ENCODE measurements around the gene ING4. TPM values are rescaled to one million over a fixed set of nuclear protein-coding genes. Genes with fewer than 3 reads are reported as not detected.

The ING4 gene
- polyA plus RNA-seq, 1 of the 3 experiments (the other 2 are of a cell fraction) = 96.5 TPM

DNA sequence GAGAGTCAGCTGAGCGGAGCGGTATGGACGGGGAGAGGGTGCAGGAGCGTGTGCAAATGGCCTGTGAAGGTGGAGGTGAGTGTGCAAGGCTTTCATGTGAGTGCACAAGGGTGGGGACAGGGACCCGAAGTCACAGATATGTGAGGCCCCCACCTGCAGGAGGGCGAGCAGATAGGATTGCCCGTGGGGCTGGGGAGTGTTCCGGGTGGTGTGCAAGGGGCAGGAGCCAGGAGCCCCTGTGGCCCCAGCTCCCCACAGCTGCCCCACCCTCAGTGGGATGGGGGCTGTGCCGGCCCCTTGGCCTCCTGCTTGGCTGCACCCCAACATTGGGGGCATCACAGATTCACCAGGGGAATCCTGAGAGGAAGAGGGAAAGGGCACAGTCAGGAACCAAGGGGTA lies 31.8 kb upstream of the ING4 start (continued):
- TF ChIP-seq, protein P1, sequence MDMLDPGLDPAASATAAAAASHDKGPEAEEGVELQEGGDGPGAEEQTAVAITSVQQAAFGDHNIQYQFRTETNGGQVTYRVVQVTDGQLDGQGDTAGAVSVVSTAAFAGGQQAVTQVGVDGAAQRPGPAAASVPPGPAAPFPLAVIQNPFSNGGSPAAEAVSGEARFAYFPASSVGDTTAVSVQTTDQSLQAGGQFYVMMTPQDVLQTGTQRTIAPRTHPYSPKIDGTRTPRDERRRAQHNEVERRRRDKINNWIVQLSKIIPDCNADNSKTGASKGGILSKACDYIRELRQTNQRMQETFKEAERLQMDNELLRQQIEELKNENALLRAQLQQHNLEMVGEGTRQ (IDR thresholded peaks at IDR 0.05; ENCODE audit: borderline replicate concordance, low read depth, low read length) = no peak

DNA sequence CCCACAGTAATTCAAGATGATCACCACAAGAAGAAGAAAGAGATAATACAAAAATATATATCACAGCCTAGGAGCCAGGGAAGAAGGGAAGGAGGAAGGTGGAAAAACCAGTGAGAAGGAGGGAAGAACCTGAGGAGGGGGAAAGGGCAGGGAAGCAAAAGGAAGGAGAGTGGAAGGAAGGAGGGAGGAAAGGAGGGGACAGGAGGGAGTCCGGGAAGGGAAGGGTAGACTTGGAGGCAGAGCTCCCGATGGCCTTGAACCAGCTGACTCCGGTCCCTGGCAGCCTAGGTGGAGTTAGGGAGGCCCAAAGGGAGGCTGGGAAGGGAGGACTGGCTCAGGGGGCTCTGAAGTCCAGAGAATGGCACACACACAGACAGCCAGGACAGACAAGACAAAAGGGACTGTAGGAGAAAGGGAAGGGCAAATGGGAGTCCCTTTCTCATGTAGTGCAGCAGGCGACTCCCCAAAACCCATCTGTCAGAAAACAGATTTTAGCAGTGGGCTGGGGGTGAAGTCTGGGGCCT lies 31.0 kb upstream of the ING4 start:
- H3K4me1 ChIP-seq (ENCODE audit: control insufficient read depth in 1 of 2, insufficient read depth in 2 of 2, low read depth in 1 of 2, low read length in 1 of 2) = peaks cover 9 to 10% of the 10 kb centered on the region in 2 experiments; a peak in 2 of 4 replicates
- peaks cover 10% of the 10 kb centered on the region for H3F3A ChIP-seq (replicated peaks; ENCODE audit: insufficient read depth)
- no peaks in the 10 kb centered on the region for H3K9me2 ChIP-seq
- no peaks in the 10 kb centered on the region for H3K9me3 ChIP-seq
- ChIA-PET CTCF (interaction anchor here (0.9 to 4.8 kb wide), 2 partner anchors 10 to 59 kb away, joined by 3 to 19 read pairs; partner anchors contain the start of gene MLF2), POLR2A (interaction anchor here (0.6 to 1.1 kb wide), 2 partner anchors 51 to 72 kb away, joined by 3 read pairs; partner anchors contain the start of gene PTMS)
- no peak for TF ChIP-seq POLR2AphosphoS5 (IDR thresholded peaks at IDR 0.05; ENCODE audit: low read depth, low read length)
- TF ChIP-seq RFX5 (IDR thresholded peaks at IDR 0.05; ENCODE audit: low read length) = no peak
- no peak for TF ChIP-seq FOXJ3 (CRISPR knock-in tag; IDR thresholded peaks at IDR 0.05)
- TF ChIP-seq GABPA (IDR thresholded peaks at IDR 0.05; ENCODE audit: low read depth) = no peak
- no peak for TF ChIP-seq JUND (IDR thresholded peaks at IDR 0.05)
- TF ChIP-seq, protein P2, sequence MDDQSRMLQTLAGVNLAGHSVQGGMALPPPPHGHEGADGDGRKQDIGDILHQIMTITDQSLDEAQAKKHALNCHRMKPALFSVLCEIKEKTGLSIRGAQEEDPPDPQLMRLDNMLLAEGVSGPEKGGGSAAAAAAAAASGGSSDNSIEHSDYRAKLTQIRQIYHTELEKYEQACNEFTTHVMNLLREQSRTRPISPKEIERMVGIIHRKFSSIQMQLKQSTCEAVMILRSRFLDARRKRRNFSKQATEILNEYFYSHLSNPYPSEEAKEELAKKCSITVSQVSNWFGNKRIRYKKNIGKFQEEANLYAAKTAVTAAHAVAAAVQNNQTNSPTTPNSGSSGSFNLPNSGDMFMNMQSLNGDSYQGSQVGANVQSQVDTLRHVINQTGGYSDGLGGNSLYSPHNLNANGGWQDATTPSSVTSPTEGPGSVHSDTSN (IDR thresholded peaks at IDR 0.05) = no peak
- TF ChIP-seq, protein P3, sequence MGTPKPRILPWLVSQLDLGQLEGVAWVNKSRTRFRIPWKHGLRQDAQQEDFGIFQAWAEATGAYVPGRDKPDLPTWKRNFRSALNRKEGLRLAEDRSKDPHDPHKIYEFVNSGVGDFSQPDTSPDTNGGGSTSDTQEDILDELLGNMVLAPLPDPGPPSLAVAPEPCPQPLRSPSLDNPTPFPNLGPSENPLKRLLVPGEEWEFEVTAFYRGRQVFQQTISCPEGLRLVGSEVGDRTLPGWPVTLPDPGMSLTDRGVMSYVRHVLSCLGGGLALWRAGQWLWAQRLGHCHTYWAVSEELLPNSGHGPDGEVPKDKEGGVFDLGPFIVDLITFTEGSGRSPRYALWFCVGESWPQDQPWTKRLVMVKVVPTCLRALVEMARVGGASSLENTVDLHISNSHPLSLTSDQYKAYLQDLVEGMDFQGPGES (IDR thresholded peaks at IDR 0.05; ENCODE audit: low read depth, low read length) = no peak
- H3K79me2 ChIP-seq (ENCODE audit: insufficient read depth) = peaks cover 22% of the 10 kb centered on the region
- peaks cover 3 to 19% of the 10 kb centered on the region in 2 experiments for H3K36me3 ChIP-seq (replicated peaks in 1 of 2; ENCODE audit: control insufficient read depth in 1 of 2, insufficient read depth in 2 of 2, low read length in 1 of 2)
- no peak overlapping the region for H3K4me3 ChIP-seq (ENCODE audit: low read depth in 2 of 2, low read length in 1 of 2)
- DNase-seq = no peak
- H2AFZ ChIP-seq (ENCODE audit: low read depth) = no peak overlapping the region
- H3K9ac ChIP-seq = no peak overlapping the region
- 87% methylated on average over 4 of the region's 4 CpGs for WGBS (ENCODE audit: low lambda C conversion rate)
- H4K20me1 ChIP-seq (ENCODE audit: insufficient read depth) = no peaks in the 10 kb centered on the region
- no peaks in the 10 kb centered on the region for H3K27me3 ChIP-seq (ENCODE audit: insufficient read depth)
- no peak overlapping the region for H3K4me2 ChIP-seq
- H3K27ac ChIP-seq (ENCODE audit: low read depth in 2 of 2, low read length in 1 of 2) = no peak overlapping the region

DNA sequence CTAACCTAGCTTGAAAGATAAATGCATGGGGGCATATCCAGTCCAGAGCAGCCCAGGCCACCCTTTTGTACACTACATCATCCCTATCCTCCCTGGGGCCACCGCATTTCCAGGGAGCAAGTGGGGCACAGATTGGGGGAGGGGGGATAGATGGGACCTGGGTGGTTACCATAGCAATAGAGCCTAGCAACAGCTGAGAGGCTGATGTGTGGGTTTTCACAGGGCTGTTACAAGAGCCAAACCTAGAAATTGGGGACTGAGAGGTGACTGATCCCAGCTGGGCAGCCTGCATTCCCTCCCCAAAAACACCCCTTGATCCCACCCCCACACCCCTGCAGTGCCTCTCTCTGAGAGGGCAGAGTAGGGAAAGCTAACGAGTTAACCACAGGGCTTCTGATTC lies 30.0 kb upstream of the ING4 start:
- Histone ChIP-seq H3K27ac (ENCODE audit: low read depth in 2 of 2, low read length in 1 of 2) (no peak overlapping the region), H3K9ac (no peak overlapping the region), H2AFZ (ENCODE audit: low read depth) (no peak overlapping the region), H4K20me1 (ENCODE audit: insufficient read depth) (no peaks in the 10 kb centered on the region), H3K4me2 (no peak overlapping the region), H3K27me3 (ENCODE audit: insufficient read depth) (no peaks in the 10 kb centered on the region), H3K9me2 (no peaks in the 10 kb centered on the region), H3K4me3 (ENCODE audit: low read depth in 2 of 2, low read length in 1 of 2) (no peak overlapping the region), H3K79me2 (ENCODE audit: insufficient read depth) (peaks cover 28% of the 10 kb centered on the region), H3K9me3 (no peaks in the 10 kb centered on the region), H3F3A (replicated peaks; ENCODE audit: insufficient read depth) (peaks cover 9% of the 10 kb centered on the region), H3K4me1 (ENCODE audit: control insufficient read depth in 1 of 2, insufficient read depth in 2 of 2, low read depth in 1 of 2, low read length in 1 of 2) (peaks cover 7 to 8% of the 10 kb centered on the region in 2 experiments; a peak in 1 of 4 replicates), H3K36me3 (replicated peaks in 1 of 2; ENCODE audit: control insufficient read depth in 1 of 2, insufficient read depth in 2 of 2, low read length in 1 of 2) (peaks cover 3 to 19% of the 10 kb centered on the region in 2 experiments)
- WGBS (ENCODE audit: low lambda C conversion rate) = 94% methylated on average over 2 of the region's 2 CpGs
- CTCF ChIA-PET = interaction anchor here (0.6 to 4.8 kb wide), 7 partner anchors 8 to 215 kb away, joined by 3 to 19 read pairs (median 4); partner anchors contain the start of gene MLF2
- DNase-seq = no peak
- POLR2A ChIA-PET = interaction anchor here (0.9 kb wide), 1 partner anchor 31 kb away, joined by 3 read pairs; the partner anchor contains the start of gene COPS7A
- TF ChIP-seq GATA2 (CRISPR knock-in tag; IDR thresholded peaks at IDR 0.05) = no peak
- TF ChIP-seq FOSL2 (IDR thresholded peaks at IDR 0.05; ENCODE audit: borderline replicate concordance, low read depth) = no peak
- no peak for TF ChIP-seq CHD2 (IDR thresholded peaks at IDR 0.05; ENCODE audit: low read length, partially characterized antibody)
- no peak for TF ChIP-seq RAD21 (IDR thresholded peaks at IDR 0.05; ENCODE audit: low read length)
- TF ChIP-seq, protein P4, sequence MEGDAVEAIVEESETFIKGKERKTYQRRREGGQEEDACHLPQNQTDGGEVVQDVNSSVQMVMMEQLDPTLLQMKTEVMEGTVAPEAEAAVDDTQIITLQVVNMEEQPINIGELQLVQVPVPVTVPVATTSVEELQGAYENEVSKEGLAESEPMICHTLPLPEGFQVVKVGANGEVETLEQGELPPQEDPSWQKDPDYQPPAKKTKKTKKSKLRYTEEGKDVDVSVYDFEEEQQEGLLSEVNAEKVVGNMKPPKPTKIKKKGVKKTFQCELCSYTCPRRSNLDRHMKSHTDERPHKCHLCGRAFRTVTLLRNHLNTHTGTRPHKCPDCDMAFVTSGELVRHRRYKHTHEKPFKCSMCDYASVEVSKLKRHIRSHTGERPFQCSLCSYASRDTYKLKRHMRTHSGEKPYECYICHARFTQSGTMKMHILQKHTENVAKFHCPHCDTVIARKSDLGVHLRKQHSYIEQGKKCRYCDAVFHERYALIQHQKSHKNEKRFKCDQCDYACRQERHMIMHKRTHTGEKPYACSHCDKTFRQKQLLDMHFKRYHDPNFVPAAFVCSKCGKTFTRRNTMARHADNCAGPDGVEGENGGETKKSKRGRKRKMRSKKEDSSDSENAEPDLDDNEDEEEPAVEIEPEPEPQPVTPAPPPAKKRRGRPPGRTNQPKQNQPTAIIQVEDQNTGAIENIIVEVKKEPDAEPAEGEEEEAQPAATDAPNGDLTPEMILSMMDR (IDR thresholded peaks at IDR 0.05) = no peak
- no peak for TF ChIP-seq TAF1 (IDR thresholded peaks at IDR 0.05; ENCODE audit: borderline replicate concordance, low read depth, low read length)
- no peak for TF ChIP-seq MEF2A (IDR thresholded peaks at IDR 0.05; ENCODE audit: borderline replicate concordance, low read depth)
- TF ChIP-seq, protein P1 (IDR thresholded peaks at IDR 0.05; ENCODE audit: borderline replicate concordance, low read depth, low read length) = no peak
- no peak for TF ChIP-seq NRF1 (IDR thresholded peaks at IDR 0.05; ENCODE audit: low read depth, low read length)
- TF ChIP-seq TEAD4 (IDR thresholded peaks at IDR 0.05; ENCODE audit: borderline replicate concordance, insufficient read depth) = no peak
- TF ChIP-seq, protein P5, sequence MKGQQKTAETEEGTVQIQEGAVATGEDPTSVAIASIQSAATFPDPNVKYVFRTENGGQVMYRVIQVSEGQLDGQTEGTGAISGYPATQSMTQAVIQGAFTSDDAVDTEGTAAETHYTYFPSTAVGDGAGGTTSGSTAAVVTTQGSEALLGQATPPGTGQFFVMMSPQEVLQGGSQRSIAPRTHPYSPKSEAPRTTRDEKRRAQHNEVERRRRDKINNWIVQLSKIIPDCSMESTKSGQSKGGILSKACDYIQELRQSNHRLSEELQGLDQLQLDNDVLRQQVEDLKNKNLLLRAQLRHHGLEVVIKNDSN (IDR thresholded peaks at IDR 0.05; ENCODE audit: borderline replicate concordance, low read depth) = no peak

Data from SK-N-SH (cell line).